HG03442 (cell line): ENCODE results near the gene BMP2.

Experiments used
- ATAC-seq: cut with Tn5 transposase; IDR thresholded peaks from one replicate; pipeline ENCODE4 v1.9.1; 2021; ENCODE audit warnings: mild to moderate bottlenecking, moderate library complexity; ENCODE audit not compliant: unreplicated experiment

The BMP2 gene

GRCh38 chr20:6767536-6768227, at the start of gene BMP2:
Gene BMP2, plus strand, starts transcription at chr20:6767686. Its CDS starts 2,441 bp downstream, at chr20:6770127.
- ATAC-seq, result peak; percentile 47

GRCh38 chr20:6718662-6719368, 48.7 kb upstream of the BMP2 start:
- no peak for ATAC-seq

- no peak for ATAC-seq
Measured at GRCh38 chr20:6719369-6719721, 48.1 kb upstream of the BMP2 start.

GRCh38 chr20:6726761-6727160, 40.7 kb upstream of the BMP2 start:
- no peak for ATAC-seq

GRCh38 chr20:6730672-6731328, 36.7 kb upstream of the BMP2 start:
- no peak for ATAC-seq

- no peak for ATAC-seq
Measured at GRCh38 chr20:6732001-6732447, 35.5 kb upstream of the BMP2 start.

GRCh38 chr20:6732851-6733250, 34.6 kb upstream of the BMP2 start:
- ATAC-seq, result no peak

- ATAC-seq, result no peak
Measured at GRCh38 chr20:6733965-6734364, 33.5 kb upstream of the BMP2 start.

- no peak for ATAC-seq
Measured at GRCh38 chr20:6735942-6736845, 31.3 kb upstream of the BMP2 start.

GRCh38 chr20:6739406-6739805, 28.1 kb upstream of the BMP2 start:
- no peak for ATAC-seq

GRCh38 chr20:6740096-6740495, 27.4 kb upstream of the BMP2 start:
- no peak for ATAC-seq

- ATAC-seq, result no peak
Measured at GRCh38 chr20:6744180-6744579, 23.3 kb upstream of the BMP2 start.

- ATAC-seq, result no peak
Measured at GRCh38 chr20:6744805-6745204, 22.7 kb upstream of the BMP2 start.

- no peak for ATAC-seq
Measured at GRCh38 chr20:6746901-6747609, 20.4 kb upstream of the BMP2 start.

GRCh38 chr20:6750438-6750837, 17.0 kb upstream of the BMP2 start:
- no peak for ATAC-seq

GRCh38 chr20:6756693-6757595, 10.5 kb upstream of the BMP2 start:
- ATAC-seq, result no peak

- ATAC-seq, result no peak
Measured at GRCh38 chr20:6764619-6765018, 2.9 kb upstream of the BMP2 start.

- no peak for ATAC-seq
Measured at GRCh38 chr20:6765469-6766058, 1.9 kb upstream of the BMP2 start.

GRCh38 chr20:6766433-6766832, 1.1 kb upstream of the BMP2 start:
- no peak for ATAC-seq
